ENCODE measurements around the gene CRYBA1.
"Not testable (repeated sequence)": the region's sequence is repeated elsewhere in the genome, so short reads cannot be mapped to it uniquely, and the experiment has no call there.

The CRYBA1 gene

DNA sequence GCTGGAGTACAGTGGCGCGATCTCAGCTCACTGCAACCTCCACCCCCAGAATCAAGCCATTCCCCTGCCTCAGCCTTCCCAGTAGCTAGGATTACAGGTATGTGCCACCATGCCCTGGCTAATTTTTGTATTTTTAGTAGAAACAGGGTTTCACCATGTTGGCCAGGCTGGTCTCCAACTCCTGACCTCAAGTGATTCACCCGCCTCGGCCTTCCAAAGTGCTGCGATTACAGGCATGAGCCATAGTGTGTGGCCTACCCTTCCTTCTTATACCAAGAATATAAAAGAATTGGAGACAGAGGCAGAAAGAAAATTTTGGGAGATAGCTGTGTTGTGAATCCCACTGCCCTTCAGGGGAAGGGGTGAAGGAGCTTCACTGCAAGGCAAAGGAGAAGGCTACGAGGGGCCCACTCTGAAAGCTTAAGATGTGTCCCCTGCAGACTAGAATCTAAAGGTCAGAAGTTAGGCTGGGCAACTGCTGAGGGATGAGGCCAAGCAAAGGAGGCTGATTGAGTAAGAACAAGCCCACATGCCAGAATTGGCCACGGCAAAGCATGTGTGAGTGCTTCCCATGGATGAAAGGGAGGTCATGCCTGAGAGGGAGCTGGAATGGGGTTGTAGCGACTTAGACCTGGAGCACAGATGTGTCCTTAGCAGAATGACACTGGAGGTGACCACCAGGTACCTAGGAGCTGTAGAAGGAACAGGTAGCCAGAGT is 8.4 kb upstream of the CRYBA1 start:
- no peak for DNase-seq

- DNase-seq = no peak
These were observed 6.2 kb upstream of the CRYBA1 start for GRCh38 chr17:29240477-29240876.

DNA sequence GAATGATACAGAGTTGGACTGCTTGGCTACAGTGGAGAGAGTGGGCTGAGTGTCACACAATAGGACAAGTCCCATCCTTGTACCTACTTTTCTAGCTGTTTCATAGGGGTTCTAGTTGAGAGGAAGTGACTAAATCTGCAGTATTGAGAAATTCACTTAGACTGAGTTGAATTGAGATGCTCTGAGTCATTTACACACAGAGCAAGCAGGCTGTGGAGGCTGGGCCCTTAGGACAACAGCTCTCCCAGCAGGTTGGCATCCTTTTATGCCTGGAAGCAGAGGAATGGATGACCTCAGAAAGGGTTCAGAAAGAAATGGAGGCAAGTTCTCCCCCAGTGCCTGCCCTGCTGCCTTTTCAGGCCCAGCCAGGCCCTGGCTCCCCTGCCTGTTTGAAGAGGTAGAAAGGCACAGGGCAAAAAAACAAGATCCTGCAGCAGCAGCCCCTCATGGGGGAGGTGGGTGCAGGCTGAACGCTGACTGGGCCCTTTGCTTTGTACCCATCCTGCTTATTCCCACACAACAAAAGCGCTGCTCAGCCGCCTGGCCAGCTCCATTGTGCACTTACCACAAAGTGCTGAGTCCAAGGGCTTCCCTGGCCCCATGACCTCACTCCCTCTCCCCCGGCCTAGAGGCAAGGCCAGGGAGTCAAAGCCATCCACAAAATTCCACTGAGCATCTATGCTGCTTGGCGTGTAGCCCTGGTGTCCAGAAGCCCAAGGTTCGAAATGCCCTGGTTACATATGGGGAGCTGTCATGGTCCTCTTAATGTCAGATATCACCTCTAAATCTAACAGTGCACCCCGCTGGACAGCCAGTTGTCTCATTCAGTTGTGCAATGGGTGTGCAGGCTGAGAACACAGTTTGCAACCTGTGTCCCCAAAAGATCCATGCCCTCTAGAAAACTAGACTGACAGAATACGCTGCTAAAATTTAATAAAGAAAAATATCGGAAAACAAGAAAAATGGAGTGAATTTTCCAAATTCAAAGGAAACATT is 5.4 kb upstream of the CRYBA1 start:
- DNase-seq = no peak

DNA sequence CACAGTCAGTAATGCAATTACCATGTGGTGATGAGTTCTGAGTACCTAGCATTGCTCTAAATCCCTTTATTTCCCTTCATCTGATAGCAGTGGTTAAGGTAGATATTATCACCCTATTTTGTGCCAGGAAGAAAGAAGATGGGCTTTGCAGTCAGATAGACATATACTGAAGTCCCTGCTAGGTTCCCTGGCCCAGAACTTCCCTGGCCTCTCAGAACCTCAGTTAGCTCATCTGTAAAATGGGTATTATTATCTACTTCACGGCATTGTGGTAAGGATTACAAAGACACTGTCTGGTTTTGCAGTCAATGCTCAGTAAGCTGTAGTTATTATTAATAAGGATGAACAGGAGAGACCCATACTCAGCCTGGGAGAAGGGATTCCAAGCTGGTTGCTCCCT is 4.6 kb upstream of the CRYBA1 start:
- no peak for DNase-seq

DNA sequence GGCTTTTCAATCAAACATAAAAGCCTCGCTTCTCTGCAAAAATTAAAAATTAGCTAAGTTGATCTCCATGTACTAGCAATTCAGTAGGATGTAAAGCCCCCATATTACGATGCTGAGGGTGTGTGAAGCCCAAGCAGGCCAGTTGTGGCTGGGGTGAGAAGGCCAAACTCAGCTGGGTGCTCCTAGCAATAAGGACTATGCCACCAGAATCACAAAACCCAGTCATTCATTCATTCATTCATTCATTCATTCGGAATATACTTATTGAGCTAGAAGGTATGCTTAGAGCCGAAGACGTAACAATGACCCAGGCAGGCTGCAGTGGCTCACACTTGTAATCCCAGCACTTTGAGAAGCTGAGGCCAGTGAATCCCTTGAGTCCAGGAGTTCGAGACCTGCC is 3.9 kb upstream of the CRYBA1 start:
- DNase-seq = no peak

DNA sequence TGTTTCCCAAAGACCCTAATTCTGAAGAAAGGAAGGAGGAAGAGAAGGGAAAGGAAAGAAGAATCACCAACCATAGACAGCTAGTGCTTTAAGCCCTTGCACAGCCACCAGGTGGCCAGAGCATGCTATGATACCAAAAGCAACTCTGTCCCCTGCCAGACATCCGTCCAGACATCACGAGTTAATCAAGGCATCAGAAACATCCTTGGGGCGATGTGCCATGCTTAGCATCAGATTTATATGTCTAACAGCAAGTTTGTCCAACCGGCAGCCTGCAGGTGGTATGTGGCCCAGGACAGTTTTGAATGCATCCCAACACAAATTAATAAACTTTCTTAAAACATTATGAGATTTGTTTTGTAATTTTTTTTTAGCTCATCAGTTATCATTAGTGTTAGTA is 2.9 kb upstream of the CRYBA1 start:
- no peak for DNase-seq

GRCh38 chr17:29245401-29245800 is 1.3 kb upstream of the CRYBA1 start:
- DNase-seq = no peak

DNA sequence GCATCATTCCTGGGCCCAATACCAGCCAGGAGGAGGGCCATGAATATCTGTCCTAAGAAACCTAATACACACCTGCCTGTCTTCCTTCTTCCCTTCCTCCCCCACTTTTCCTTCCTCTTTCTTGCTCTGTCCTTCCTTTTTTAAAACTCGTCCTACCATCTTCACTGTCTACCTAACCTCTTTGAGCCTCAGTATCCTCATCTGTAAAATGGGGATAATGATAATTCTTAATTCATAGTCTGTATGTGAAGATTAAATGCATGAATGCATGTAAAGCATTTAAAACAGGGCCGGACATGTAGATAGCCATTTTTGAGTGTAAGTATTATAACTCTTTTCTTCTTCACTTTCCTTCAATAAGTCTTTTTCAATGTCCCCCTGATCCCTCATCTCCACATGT is 560 bp downstream of the CRYBA1 start:
- no peak for DNase-seq

GRCh38 chr17:29248845-29249244 is 2.2 kb downstream of the CRYBA1 start:
- no peak for DNase-seq

DNA sequence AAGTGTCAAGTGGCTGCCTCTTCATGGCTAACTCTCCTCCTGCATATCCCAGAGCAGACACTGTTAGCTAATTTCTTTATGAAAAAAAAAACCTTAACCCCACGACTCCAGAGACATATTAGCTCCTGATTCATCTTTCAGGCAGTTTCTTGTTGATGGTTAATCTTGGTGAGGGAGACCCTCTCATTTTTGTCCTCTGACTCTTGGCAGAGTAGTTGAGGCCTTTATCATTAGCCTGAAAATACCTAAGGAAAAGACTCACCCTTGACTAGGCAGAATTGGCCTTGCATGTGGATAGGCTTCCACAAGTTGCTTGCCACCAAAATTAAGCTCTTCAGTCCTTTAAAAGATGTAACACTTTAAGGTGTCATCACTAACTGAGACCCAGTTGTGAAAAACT is 4.0 kb downstream of the CRYBA1 start:
- no peak for DNase-seq

DNA sequence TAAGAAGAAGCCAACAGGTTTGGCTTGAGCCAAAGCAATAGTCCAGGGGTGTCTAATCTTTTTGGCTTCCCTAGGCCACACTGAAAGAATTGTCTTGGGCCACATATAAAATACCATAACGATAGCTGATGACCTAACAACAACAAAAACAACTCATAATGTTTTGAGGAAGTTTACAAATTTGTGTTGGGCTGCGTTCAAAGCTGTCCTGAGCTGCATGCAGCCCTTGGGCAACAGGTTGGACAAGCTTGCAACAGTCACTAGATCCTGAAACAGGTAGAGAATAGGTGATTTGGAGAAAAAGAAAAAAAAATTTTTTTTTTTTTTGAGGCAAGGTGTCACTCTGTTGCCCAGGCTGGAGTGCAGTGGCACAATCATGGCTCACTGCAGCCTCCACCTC is 4.5 kb downstream of the CRYBA1 start:
- DNase-seq = no peak

DNA sequence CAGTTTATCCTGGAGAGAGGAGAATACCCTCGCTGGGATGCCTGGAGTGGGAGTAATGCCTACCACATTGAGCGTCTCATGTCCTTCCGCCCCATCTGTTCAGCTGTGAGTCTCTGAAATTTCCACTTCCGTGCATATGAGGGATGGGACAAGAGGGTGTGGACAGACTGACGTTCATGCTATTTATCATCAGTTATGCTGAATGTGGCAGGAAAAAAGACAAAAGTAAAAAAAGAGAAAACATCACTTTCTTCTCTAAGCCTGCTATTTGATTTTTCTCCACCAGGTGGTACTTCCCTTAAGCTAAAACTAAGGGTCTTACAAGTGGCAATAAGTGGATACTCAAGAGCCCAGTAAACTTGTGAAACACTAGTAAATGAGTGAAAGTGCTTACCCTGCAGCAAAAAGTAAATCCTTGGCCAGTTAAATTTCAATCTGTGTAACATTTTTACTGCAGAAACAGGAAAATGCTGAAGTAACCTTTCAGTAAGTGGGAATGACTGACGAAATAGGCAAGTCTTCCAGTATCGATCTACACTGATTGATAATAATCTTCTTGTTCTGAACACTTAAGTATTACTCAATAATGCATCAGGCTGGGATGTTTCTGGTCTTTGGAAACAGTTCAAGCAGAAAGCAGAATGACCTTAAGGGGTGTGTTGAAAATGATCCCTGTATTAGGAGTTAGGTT is 5.6 kb downstream of the CRYBA1 start:
- DNase-seq = no peak

DNA sequence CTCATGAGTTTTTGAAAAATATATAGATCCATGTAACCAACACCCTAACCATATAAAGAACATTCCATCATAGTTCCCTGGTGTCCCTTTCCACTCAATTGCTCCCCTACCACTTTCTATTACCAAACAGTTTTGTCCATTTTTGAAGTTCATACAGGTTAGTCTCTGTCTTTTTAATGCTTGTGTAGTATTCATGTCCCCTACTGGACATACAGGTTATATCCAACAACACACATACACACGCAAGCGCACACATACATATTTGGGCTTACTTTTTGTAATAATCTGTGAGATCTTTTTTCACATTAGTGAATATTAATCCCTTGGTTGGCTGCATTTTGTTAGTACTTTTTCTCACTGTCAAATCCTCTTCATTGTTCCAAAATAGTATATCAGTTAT is 6.4 kb downstream of the CRYBA1 start:
- no peak for DNase-seq

GRCh38 chr17:29255926-29256522 is 9.4 kb downstream of the CRYBA1 start:
- DNase-seq = no peak

GRCh38 chr17:29256735-29257466 is 10.2 kb downstream of the CRYBA1 start:
- DNase-seq = no peak

- DNase-seq = no peak
These were observed 11.1 kb downstream of the CRYBA1 start for GRCh38 chr17:29257756-29258155.

DNA sequence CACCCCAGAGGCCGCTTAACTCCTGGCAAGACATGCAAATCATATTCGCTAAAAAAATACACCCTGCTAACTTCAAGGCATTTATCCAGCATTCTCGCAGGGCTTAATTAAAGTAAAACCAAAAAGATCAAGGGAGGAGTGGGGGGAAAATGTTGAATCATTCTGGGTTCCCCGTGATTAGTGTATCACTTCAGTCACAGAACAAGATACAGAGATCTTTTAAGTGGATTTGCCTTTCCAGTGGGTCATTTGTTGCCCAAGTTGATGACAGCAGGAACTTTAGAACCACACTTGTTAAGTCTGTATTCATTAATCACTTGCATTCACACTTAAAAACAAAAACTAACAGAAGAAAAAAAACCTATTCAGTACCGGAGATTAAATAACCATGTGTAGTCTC is 17.3 kb downstream of the CRYBA1 start:
- DNase-seq = no peak

DNA sequence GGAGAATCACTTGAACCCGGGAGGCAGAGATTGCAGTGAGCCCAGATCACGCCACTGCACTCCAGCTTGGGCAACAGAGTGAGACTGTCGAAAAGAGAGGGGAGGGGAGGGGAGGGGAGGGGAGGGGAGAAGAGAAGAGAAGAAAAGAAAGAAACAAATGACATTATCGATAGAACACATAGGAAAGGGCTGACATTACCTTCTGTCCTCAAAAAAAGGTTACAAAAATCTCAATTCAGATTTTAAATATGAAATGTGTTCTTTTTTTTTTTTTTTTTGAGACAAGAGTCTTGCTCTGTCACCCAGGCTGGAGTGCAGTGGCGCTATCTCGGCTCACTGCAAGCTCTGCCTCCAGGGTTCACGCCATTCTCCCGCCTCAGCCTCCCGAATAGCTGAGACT is 25.3 kb downstream of the CRYBA1 start:
- DNase-seq = not testable (repeated sequence)

DNA sequence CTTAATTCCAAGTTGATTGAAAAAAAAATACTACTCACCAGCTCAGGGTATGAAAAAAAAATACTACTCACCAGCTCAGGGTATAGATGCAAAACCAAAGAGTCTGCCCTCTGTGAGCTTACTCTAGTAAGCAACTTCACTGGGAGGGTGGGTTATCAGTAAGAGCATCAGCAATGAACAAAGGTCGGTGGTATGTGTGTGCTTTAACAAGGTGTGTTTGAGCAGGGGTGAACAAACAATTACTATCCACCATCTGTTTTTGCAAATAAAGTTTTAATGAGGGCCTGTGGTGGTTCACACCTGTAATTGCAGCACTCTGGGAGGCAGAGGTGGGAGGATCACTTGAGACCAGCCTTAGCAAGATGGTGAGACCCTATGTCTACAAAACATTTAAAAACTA is 27.3 kb downstream of the CRYBA1 start:
- no peak for DNase-seq

GRCh38 chr17:29278692-29279091 is 32.0 kb downstream of the CRYBA1 start:
- DNase-seq = no peak

GRCh38 chr17:29279397-29280070 is 32.9 kb downstream of the CRYBA1 start:
- no peak for DNase-seq

DNA sequence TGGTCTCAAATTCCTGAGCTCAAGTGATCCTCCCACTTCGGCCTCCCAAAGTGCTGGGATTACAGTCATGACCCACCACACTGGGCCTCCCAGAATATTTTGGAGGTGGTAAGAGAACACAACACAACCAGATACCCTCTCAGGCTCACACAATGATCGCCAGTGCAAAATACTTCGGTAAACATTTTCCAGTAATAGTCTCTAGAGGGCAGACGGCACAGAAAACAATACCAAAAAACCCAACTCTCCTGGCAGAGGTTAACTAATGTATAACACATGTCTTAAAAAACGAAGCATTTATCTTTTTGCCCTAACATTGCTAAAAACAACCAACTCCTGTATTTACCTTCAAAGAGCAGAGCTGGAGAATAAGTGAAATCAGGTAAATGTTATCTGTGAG is 36.8 kb downstream of the CRYBA1 start:
- DNase-seq = no peak

All from NCI-H2081 treated with DMSO at 0.1 percent for 48 hours (cell line).